HEK293 (cell line): Measurements from ENCODE around the gene PPHLN1.

Source experiments
- CTCF ChIA-PET: fragments of 350-600 bp; formaldehyde crosslinking; extraction: SDS; loops from one replicate; lab custom pipeline; 2021; ENCODE audit warnings: antibody characterized with exemption; lab: Yijun Ruan, JAX
- POLR2A ChIA-PET: fragments of 300-600 bp; formaldehyde crosslinking; extraction: SDS; loops from one replicate; lab custom pipeline; 2020; ENCODE audit warnings: antibody characterized with exemption, inconsistent platforms; lab: Yijun Ruan, JAX
- H3K27ac ChIP-seq: fragments of 200-500 bp; sonication (Bioruptor generic); 2 replicates; pipeline ENCODE4 v1.5.1; 2014; ENCODE audit warnings: low read depth, low read length, control low read depth, inconsistent platforms; ENCODE audit errors: extremely low read depth
- H3K36me3 ChIP-seq, 2 experiments: fragments of 200-500 bp in 1 of 2; sonication (Bioruptor generic) in 1 of 2; 1 replicate in 1 of 2; 2 replicates in 1 of 2; pipeline ENCODE4 v1.5.1; 2014 to 2017; ENCODE audit warnings: inconsistent platforms in 2 of 2, low read length in 2 of 2; ENCODE audit not compliant: control insufficient read depth in 2 of 2, insufficient read depth in 1 of 2
- H3K4me1 ChIP-seq: fragments of 200-500 bp; sonication (Bioruptor generic); 2 replicates; pipeline ENCODE4 v1.5.1; 2014; ENCODE audit warnings: mild to moderate bottlenecking, low read length, inconsistent platforms; ENCODE audit not compliant: control insufficient read depth, insufficient read depth
- H3K4me3 ChIP-seq: 2 replicates; pipeline ENCODE4 v1.5.1; 2011; ENCODE audit warnings: low read depth, mild to moderate bottlenecking, control low read depth, low read length, moderate library complexity
- H3K9me3 ChIP-seq: fragments of 200-500 bp; sonication (Bioruptor generic); 2 replicates; pipeline ENCODE4 v1.5.1; 2014; ENCODE audit warnings: low read depth, low read length, inconsistent platforms; ENCODE audit not compliant: control insufficient read depth, insufficient read depth
- BCL11B ChIP-seq: fragments of 450-650 bp; formaldehyde crosslinking; IDR thresholded peaks from 2 replicates; pipeline ENCODE4 v1.5.1; 2016; ENCODE audit warnings: low read depth, missing biosample characterization, missing genetic modification characterization
- GLIS2 ChIP-seq: fragments of 450-650 bp; formaldehyde crosslinking; IDR thresholded peaks from 2 replicates; pipeline ENCODE4 v1.5.1; 2016; ENCODE audit warnings: missing biosample characterization, missing genetic modification characterization
- KLF8 ChIP-seq: fragments of 450-650 bp; formaldehyde crosslinking; IDR thresholded peaks from 2 replicates; pipeline ENCODE4 v1.5.1; 2016; ENCODE audit warnings: missing biosample characterization, missing genetic modification characterization
- KLF9 ChIP-seq: fragments of 450-650 bp; formaldehyde crosslinking; IDR thresholded peaks from 2 replicates; pipeline ENCODE4 v1.5.1; 2016; ENCODE audit warnings: missing biosample characterization, missing genetic modification characterization, low read depth
- SP7 ChIP-seq: fragments of 450-650 bp; formaldehyde crosslinking; IDR thresholded peaks from 2 replicates; pipeline ENCODE4 v1.5.1; 2016; ENCODE audit warnings: missing biosample characterization, missing genetic modification characterization
- ZBTB17 ChIP-seq: fragments of 450-650 bp; formaldehyde crosslinking; IDR thresholded peaks from 2 replicates; pipeline ENCODE4 v1.5.1; 2016; ENCODE audit warnings: missing biosample characterization, missing genetic modification characterization
- ZBTB7A ChIP-seq: fragments of 450-650 bp; formaldehyde crosslinking; IDR thresholded peaks from 2 replicates; pipeline ENCODE4 v1.5.1; 2016; ENCODE audit warnings: low read depth, missing biosample characterization, missing genetic modification characterization
- ZNF133 ChIP-seq: fragments of 450-650 bp; formaldehyde crosslinking; IDR thresholded peaks from 2 replicates; pipeline ENCODE4 v1.5.1; 2016; ENCODE audit warnings: missing biosample characterization, missing genetic modification characterization
- ZNF433 ChIP-seq: fragments of 450-650 bp; formaldehyde crosslinking; IDR thresholded peaks from 2 replicates; pipeline ENCODE4 v1.5.1; 2016; ENCODE audit warnings: missing biosample characterization, missing genetic modification characterization, low read depth
- ZNF473 ChIP-seq: fragments of 450-650 bp; formaldehyde crosslinking; IDR thresholded peaks from 2 replicates; pipeline ENCODE4 v1.5.1; 2017; ENCODE audit warnings: missing biosample characterization, missing genetic modification characterization
- ZNF555 ChIP-seq: fragments of 450-650 bp; formaldehyde crosslinking; conservative IDR thresholded peaks from 2 replicates; pipeline ENCODE4 v1.5.1; 2017; ENCODE audit warnings: missing biosample characterization, mild to moderate bottlenecking, missing genetic modification characterization, inconsistent platforms
- ZNF585B ChIP-seq: fragments of 450-650 bp; formaldehyde crosslinking; IDR thresholded peaks from 2 replicates; pipeline ENCODE4 v1.5.1; 2016; ENCODE audit warnings: missing biosample characterization, missing genetic modification characterization
- ZNF654 ChIP-seq: fragments of 450-650 bp; formaldehyde crosslinking; IDR thresholded peaks from 2 replicates; pipeline ENCODE4 v1.5.1; 2016; ENCODE audit warnings: low read depth, missing biosample characterization, missing genetic modification characterization
- ZNF670 ChIP-seq: fragments of 450-650 bp; formaldehyde crosslinking; IDR thresholded peaks from 2 replicates; pipeline ENCODE4 v1.5.1; 2016; ENCODE audit warnings: missing biosample characterization, missing genetic modification characterization, low read depth
- ZXDB ChIP-seq: fragments of 450-650 bp; formaldehyde crosslinking; IDR thresholded peaks from 2 replicates; pipeline ENCODE4 v1.5.1; 2016; ENCODE audit warnings: missing biosample characterization, missing genetic modification characterization
- TF ChIP-seq, protein P1 (sequence below): fragments of 450-650 bp; formaldehyde crosslinking; IDR thresholded peaks from 2 replicates; pipeline ENCODE4 v1.5.1; 2016; ENCODE audit warnings: missing biosample characterization, missing genetic modification characterization
- TF ChIP-seq, protein P2 (sequence below): fragments of 450-650 bp; IDR thresholded peaks from 2 replicates; pipeline ENCODE4 v1.5.1; 2018; ENCODE audit warnings: missing biosample characterization, mild to moderate bottlenecking, missing genetic modification characterization
- TF ChIP-seq, protein P3 (sequence below): fragments of 450-650 bp; formaldehyde crosslinking; IDR thresholded peaks from 2 replicates; pipeline ENCODE4 v1.5.1; 2017; ENCODE audit warnings: missing biosample characterization, missing genetic modification characterization
- TF ChIP-seq, protein P4 (sequence below): fragments of 450-650 bp; formaldehyde crosslinking; IDR thresholded peaks from 2 replicates; pipeline ENCODE4 v1.5.1; 2016; ENCODE audit warnings: missing biosample characterization, missing genetic modification characterization

Gene PPHLN1

DNA sequence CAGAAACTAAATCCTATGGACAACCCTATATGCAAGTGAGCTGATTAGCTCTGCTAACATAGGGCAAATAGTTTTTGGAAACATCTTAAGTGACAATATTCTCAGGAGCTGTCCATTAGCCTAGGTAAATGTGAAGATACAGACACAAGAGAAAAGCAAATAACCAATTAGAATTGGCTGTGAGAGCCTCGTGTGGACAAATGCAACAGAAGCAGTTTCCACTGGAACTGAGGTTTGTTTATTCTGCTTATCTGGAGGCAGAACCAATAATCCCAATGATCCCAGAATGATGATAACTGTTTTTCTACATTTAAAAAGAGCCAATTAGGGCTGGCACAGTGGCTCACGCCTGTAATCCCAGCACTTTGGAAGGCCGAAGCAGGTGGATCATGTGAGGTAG lies 44.7 kb upstream of the PPHLN1 start (continued):
- TF ChIP-seq SP7 (tag by site-specific recombination) (no peak), KLF9 (tag by site-specific recombination) (no peak), GLIS2 (tag by site-specific recombination) (no peak)
- TF ChIP-seq, protein P1, sequence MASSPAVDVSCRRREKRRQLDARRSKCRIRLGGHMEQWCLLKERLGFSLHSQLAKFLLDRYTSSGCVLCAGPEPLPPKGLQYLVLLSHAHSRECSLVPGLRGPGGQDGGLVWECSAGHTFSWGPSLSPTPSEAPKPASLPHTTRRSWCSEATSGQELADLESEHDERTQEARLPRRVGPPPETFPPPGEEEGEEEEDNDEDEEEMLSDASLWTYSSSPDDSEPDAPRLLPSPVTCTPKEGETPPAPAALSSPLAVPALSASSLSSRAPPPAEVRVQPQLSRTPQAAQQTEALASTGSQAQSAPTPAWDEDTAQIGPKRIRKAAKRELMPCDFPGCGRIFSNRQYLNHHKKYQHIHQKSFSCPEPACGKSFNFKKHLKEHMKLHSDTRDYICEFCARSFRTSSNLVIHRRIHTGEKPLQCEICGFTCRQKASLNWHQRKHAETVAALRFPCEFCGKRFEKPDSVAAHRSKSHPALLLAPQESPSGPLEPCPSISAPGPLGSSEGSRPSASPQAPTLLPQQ (tag by site-specific recombination), result no peak
- TF ChIP-seq, protein P2, sequence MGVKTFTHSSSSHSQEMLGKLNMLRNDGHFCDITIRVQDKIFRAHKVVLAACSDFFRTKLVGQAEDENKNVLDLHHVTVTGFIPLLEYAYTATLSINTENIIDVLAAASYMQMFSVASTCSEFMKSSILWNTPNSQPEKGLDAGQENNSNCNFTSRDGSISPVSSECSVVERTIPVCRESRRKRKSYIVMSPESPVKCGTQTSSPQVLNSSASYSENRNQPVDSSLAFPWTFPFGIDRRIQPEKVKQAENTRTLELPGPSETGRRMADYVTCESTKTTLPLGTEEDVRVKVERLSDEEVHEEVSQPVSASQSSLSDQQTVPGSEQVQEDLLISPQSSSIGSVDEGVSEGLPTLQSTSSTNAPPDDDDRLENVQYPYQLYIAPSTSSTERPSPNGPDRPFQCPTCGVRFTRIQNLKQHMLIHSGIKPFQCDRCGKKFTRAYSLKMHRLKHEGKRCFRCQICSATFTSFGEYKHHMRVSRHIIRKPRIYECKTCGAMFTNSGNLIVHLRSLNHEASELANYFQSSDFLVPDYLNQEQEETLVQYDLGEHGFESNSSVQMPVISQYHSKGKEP (tag by site-specific recombination), result peak; percentile 42; the same call in 1 of the 2 replicates

DNA sequence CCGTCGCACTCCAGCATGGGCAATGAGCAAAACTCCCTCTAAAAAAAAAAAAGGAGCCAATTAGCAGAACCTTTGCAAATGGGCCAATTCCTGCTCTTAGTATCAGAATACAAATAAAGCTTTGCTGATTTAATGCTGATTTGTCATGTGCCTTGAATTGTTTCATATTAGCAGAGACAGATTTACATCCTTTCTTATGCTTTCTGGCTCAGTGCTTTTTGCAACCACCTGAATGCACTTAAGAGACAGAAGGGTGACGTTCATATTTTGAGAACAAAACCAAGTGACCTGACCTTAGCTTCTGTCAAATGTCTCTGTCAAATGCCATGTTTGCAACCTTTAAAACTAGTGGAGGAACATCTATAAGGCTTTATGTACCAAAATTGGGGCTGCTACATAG lies 44.1 kb upstream of the PPHLN1 start:
- Histone ChIP-seq H3K4me1 (peaks cover 13% of the 10 kb centered on the region), H3K9me3 (no peaks in the 10 kb centered on the region), H3K36me3 (no peaks in the 10 kb centered on the region), H3K27ac (no peak overlapping the region), H3K4me3 (no peak overlapping the region)
- POLR2A ChIA-PET, result interaction anchor here (0.5 kb wide), 1 partner anchor 23 kb away, joined by 3 read pairs; no protein-coding TSS in a partner anchor
- TF ChIP-seq ZNF133 (tag by site-specific recombination) (no peak), ZNF585B (no peak), ZNF473 (tag by site-specific recombination) (no peak), ZNF670 (tag by site-specific recombination) (no peak), ZBTB7A (tag by site-specific recombination) (no peak), ZNF433 (no peak), KLF8 (tag by site-specific recombination) (no peak), ZNF654 (tag by site-specific recombination) (no peak), BCL11B (tag by site-specific recombination) (no peak), ZNF555 (tag by site-specific recombination) (no peak)
- TF ChIP-seq, protein P3, sequence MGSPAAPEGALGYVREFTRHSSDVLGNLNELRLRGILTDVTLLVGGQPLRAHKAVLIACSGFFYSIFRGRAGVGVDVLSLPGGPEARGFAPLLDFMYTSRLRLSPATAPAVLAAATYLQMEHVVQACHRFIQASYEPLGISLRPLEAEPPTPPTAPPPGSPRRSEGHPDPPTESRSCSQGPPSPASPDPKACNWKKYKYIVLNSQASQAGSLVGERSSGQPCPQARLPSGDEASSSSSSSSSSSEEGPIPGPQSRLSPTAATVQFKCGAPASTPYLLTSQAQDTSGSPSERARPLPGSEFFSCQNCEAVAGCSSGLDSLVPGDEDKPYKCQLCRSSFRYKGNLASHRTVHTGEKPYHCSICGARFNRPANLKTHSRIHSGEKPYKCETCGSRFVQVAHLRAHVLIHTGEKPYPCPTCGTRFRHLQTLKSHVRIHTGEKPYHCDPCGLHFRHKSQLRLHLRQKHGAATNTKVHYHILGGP (tag by site-specific recombination), result no peak
- TF ChIP-seq, protein P4, sequence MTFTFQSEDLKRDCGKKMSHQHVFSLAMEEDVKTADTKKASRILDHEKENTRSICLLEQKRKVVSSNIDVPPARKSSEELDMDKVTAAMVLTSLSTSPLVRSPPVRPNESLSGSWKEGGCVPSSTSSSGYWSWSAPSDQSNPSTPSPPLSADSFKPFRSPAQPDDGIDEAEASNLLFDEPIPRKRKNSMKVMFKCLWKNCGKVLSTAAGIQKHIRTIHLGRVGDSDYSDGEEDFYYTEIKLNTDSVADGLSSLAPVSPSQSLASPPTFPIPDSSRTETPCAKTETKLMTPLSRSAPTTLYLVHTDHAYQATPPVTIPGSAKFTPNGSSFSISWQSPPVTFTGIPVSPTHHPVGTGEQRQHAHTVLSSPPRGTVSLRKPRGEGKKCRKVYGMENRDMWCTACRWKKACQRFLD (tag by site-specific recombination), result no peak
- TF ChIP-seq, all 188 proteins: peak for 0
- CTCF ChIA-PET, result interaction anchor here (0.9 to 1.8 kb wide), 3 partner anchors 14 to 258 kb away, joined by 3 to 6 read pairs (median 3); no protein-coding TSS in a partner anchor

DNA sequence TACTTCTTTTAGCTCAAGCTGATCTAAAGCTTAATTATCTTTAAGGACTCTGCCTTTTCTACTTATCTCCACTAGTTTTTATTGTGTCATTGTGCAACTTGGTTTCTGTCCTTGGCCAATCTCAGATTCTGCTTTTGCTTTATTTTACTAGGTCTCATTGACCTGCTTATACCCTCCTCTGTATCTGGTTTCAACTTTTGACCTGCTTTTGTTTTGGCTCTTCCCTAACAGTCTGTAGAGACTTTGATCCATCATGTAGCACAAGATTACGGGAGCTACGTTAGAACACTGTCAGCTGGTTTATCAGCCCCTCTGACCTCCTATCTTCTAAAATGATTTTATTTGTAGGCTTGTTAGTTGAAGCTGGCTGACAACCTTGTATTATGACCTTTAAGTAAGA lies 43.7 kb upstream of the PPHLN1 start:
- no peak overlapping the region for H3K27ac ChIP-seq
- POLR2A ChIA-PET, result interaction anchor here (0.5 kb wide), 1 partner anchor 23 kb away, joined by 3 read pairs; no protein-coding TSS in a partner anchor
- no peak overlapping the region for H3K4me3 ChIP-seq
- H3K4me1 ChIP-seq, result peaks cover 13% of the 10 kb centered on the region
- CTCF ChIA-PET, result interaction anchor here (0.9 to 1.3 kb wide), 2 partner anchors 14 to 258 kb away, joined by 3 read pairs; no protein-coding TSS in a partner anchor
- H3K9me3 ChIP-seq, result no peaks in the 10 kb centered on the region
- H3K36me3 ChIP-seq, result no peaks in the 10 kb centered on the region
- TF ChIP-seq ZXDB (tag by site-specific recombination) (no peak), ZBTB17 (tag by site-specific recombination) (peak; percentile 26; the same call in 1 of the 2 replicates)
- TF ChIP-seq, all 188 proteins: peak for 1
